Measurements from ENCODE around the gene TMEM161A.

TMEM161A gene

GRCh38 chr19:19087676-19088075 is 50.6 kb downstream of the TMEM161A start:
- DNase-seq (ENCODE audit: low read depth): no peak
- no peak overlapping the region for H3K4me3 ChIP-seq (ENCODE audit: low read length)
- no peak for TF ChIP-seq CTCF (IDR thresholded peaks at IDR 0.05; ENCODE audit: insufficient read depth, low read depth, low read length, missing control alignments)

- no peak for TF ChIP-seq CTCF (IDR thresholded peaks at IDR 0.05; ENCODE audit: insufficient read depth, low read depth, low read length, missing control alignments)
- H3K4me3 ChIP-seq (ENCODE audit: low read length): no peak overlapping the region
- DNase-seq (ENCODE audit: low read depth): no peak
Observed at GRCh38 chr19:19083413-19084178, 54.7 kb downstream of the TMEM161A start.

GRCh38 chr19:19081642-19082151 is 56.6 kb downstream of the TMEM161A start:
- no peak overlapping the region for H3K4me3 ChIP-seq (ENCODE audit: low read length)
- TF ChIP-seq CTCF (IDR thresholded peaks at IDR 0.05; ENCODE audit: insufficient read depth, low read depth, low read length, missing control alignments): no peak
- DNase-seq (ENCODE audit: low read depth): no peak

- DNase-seq (ENCODE audit: low read depth): no peak
- no peak overlapping the region for H3K4me3 ChIP-seq (ENCODE audit: low read length)
- no peak for TF ChIP-seq CTCF (IDR thresholded peaks at IDR 0.05; ENCODE audit: insufficient read depth, low read depth, low read length, missing control alignments)
Observed at GRCh38 chr19:19079571-19079970, 58.7 kb downstream of the TMEM161A start.

DNA sequence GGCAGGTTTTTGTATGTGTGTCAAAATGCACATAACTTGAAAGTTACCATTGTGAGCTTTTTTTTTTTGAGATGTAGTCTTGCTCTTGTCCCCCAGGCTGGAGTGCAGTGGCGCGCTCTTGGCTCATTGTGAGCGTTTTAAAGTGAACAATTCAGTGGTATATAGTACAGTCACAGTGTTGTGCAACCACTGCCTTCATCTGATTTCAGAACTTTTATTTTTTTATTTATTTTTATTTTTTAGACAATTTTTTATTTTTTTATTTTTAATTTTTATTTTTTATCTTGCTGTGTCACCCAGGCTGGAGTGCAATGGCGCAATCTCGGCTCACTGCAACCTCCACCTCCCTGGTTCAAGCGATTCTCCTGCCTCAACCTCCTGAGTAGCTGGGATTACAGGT is 59.5 kb downstream of the TMEM161A start:
- no peak overlapping the region for H3K4me3 ChIP-seq (ENCODE audit: low read length)
- TF ChIP-seq CTCF (IDR thresholded peaks at IDR 0.05; ENCODE audit: insufficient read depth, low read depth, low read length, missing control alignments): no peak
- DNase-seq (ENCODE audit: low read depth): no peak

DNA sequence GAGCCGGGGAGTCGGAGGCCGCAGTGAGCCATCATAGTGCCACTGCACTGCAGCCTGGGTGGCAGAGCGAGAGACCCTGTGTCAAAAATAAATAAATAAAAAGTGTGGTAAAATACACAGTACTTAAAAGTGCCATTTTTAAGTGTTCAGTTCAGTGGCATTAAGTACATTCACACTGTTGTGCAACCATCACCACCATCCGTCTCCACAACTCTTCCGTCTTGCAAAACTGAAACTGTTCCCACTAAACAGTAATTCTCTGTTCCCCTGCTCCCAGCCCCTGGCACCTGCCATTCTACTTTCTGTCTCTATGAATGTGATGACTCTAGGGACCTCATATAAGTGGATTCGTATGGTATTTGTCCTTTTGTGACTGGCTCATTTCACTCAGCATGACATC is 61.2 kb downstream of the TMEM161A start:
- no peak overlapping the region for H3K4me3 ChIP-seq (ENCODE audit: low read length)
- DNase-seq (ENCODE audit: low read depth): no peak
- TF ChIP-seq CTCF (IDR thresholded peaks at IDR 0.05; ENCODE audit: insufficient read depth, low read depth, low read length, missing control alignments): no peak

GRCh38 chr19:19076476-19076875 is 61.8 kb downstream of the TMEM161A start:
- no peak overlapping the region for H3K4me3 ChIP-seq (ENCODE audit: low read length)
- TF ChIP-seq CTCF (IDR thresholded peaks at IDR 0.05; ENCODE audit: insufficient read depth, low read depth, low read length, missing control alignments): no peak
- no peak for DNase-seq (ENCODE audit: low read depth)
